ENCODE measurements around the gene TAF1L.

The TAF1L gene

GRCh38 chr9:32589083-32589723 lies 46.3 kb downstream of the TAF1L start:
- peak in 2 of 58 donors; percentile 9 to 11 for DNase-seq

- no peak for DNase-seq
These were observed 47.6 kb downstream of the TAF1L start for GRCh38 chr9:32587901-32588300.

DNA sequence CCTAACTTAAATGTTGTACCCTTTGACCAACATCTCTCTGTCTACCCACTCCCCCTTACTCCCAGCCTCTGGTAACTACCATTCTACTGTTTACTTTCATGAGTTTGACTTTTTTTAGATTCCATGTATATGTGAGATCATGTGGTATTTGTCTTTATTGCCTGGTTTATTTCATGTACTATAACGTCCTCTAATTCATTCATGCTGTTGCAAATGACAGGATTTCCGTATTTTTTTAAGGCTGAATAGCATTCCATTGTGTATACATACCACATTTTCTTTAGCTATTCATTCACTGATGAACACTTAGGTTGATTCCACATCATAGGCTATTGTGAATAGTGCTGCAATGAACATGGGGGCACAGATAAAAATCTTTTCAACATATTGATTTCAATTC lies 50.7 kb downstream of the TAF1L start:
- DNase-seq = no peak

GRCh38 chr9:32581512-32582143 lies 53.8 kb downstream of the TAF1L start:
- peak in 13 of 58 donors; percentile 2 to 58 (median 7) for DNase-seq

- DNase-seq = no peak
These were observed 54.7 kb downstream of the TAF1L start for GRCh38 chr9:32580631-32581300.

DNA sequence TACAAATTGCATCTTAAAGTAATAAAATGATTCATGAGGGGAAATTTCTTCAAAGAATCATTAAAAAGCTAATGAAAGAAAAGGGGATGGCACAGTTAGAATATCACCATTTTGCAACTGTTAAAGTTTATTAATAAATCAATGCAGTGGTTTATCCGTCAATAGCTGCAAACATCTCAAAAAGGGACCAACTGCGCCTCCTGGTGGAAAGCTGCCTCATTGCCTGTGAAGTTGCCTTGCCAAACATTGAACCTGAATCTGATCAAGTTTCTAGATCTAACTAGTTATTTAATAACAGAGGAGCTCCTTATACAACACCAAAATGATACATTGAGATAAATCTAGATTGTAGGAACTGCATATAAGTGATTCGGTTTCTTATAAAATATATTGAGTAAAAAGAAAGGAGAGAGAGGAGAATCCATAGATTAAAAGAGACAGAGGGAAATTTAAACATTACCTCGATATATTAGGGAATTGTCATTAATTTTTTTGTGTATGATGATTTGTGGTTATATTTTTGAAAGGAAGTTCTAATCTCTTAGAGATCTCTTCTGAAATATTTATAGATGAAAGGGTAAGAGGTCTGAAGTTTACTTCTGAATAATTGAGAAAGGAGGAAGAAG lies 55.6 kb downstream of the TAF1L start:
- peak in 47 of 58 donors; percentile 2 to 83 (median 27) for DNase-seq

Measured in anterior cingulate cortex (tissue), 58 donors.